Stimulated activated CD4-positive, alpha-beta T cell treated with anti-CD3 and anti-CD28 coated beads, Interleukin-4, amount 100 ng/mL, for 1 hour (primary cell): ENCODE data around the gene USP35.
A peak's percentile ranks its signal among the peaks of the same experiment; 100 is the strongest.

Experiments used
- DNase-seq: peaks from one replicate; pipeline ENCODE4 v3.0.0-alpha.2; 2020

Gene USP35, protein sequence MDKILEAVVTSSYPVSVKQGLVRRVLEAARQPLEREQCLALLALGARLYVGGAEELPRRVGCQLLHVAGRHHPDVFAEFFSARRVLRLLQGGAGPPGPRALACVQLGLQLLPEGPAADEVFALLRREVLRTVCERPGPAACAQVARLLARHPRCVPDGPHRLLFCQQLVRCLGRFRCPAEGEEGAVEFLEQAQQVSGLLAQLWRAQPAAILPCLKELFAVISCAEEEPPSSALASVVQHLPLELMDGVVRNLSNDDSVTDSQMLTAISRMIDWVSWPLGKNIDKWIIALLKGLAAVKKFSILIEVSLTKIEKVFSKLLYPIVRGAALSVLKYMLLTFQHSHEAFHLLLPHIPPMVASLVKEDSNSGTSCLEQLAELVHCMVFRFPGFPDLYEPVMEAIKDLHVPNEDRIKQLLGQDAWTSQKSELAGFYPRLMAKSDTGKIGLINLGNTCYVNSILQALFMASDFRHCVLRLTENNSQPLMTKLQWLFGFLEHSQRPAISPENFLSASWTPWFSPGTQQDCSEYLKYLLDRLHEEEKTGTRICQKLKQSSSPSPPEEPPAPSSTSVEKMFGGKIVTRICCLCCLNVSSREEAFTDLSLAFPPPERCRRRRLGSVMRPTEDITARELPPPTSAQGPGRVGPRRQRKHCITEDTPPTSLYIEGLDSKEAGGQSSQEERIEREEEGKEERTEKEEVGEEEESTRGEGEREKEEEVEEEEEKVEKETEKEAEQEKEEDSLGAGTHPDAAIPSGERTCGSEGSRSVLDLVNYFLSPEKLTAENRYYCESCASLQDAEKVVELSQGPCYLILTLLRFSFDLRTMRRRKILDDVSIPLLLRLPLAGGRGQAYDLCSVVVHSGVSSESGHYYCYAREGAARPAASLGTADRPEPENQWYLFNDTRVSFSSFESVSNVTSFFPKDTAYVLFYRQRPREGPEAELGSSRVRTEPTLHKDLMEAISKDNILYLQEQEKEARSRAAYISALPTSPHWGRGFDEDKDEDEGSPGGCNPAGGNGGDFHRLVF

GRCh38 chr11:78188286-78189173 lies at the start of gene USP35, which contains the start of gene KCTD21:
USP35 (plus strand) TSS chr11:78188919; CDS start chr11:78196246, 7,327 bp downstream.
KCTD21 (minus strand) TSS chr11:78188626; CDS start chr11:78174554, 14,072 bp downstream.
- DNase-seq, result peak; percentile 92

DNA sequence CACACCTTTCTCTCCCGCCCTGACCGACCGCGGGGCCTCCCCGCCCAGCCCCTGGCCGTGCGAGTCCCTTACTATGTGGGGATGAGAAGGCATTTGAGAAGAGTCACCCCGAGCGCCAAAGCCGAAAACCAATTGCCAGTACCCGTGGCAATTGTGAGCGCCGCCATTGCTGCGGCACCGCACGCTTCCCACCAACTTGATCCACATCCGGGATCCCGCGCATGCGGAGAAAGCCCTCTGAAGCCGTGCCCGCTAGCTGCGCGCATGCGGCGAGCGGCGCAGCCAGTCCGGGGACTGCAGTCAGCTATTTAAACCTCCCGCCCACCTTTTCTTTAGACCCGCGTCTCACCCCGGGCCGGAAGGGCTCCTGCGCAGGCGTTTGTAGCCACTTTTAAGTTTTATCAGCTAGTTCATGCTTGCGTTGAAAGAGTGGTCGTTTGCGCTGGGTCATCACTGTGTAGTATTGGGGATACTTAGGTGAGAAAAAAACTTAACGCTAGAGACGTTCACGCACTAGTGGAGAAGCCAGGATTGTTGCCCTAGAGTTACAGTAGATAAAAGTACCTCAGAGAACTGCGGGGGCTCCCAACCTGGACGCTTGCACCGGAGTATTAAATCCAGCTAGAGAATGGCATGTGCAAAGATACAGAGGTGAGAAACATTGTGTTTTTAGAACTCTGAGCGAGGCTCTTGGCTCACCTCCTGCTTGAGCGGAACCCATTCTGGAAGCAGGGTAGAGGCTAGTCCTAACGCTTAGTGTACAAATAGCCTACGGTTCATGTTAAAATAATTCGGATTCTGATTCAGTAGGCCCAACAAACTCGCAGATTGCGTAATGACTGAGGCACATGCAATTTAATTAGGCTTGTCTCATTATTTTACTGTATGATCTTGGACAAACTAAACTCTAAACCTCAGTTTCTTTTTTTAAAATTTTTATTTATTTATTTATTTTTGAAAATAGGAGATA lies 49.0 kb upstream of the USP35 start, which contains the start of gene ALG8:
Gene ALG8, minus strand, starts transcription at position 205 of the 970 bp plus-strand sequence. Its CDS starts 38 bp downstream, at position 167.
- DNase-seq, result peak; percentile 98

DNA sequence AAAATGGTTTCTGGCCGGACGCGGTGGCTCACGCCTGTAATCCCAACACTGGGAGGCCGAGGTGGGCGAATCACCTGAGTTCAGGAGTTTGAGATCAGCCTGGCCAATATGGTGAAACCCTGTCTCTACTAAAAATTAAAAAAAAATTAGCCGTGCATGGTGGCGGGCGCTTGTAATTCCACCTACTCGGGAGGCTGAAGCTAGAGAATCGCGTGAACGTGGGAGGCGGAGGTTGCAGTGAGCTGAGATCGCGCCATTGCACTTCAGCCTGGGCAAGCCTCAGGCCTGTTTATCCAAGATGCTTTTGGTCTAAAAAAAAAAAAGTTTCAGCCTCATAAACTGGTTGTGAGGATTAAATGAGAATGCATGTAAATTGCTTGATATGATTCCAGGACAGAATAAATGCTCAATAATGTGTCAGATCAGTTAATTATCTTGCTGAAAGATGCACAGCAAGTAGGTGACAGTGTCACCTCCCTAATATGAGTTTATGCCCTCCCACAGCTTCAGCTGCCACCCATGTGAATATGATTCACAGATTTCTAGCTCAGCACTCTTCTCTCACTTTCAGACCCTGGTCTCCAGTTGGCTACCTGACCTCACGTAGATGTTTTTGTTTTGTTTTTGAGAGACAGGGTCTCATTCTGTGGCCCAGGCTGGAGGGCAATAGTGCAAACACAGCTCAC lies 48.2 kb upstream of the USP35 start:
- DNase-seq, result no peak

DNA sequence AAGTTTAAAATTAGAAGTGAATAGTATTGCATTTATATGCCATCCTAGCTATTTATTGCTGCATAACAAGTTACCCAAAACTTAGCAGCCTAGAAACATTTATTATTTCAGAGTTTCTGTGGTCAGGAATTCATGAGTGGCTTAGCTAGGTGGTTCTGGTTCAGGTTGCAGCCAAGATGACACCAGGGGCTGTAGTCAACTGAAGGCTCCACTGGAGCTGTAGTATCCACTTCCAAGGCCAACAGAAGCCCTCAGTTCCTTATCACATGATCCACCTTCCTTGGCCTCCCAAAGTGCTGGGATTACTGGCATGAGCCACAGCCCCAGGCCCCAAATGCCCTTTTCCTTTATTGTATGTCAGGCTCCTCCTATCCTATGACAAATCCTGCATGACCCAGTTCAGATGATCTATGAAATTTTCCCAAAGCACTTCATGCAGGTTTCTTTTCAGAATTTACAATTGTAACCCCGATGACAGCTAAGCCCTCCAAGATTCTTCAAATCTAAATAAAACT lies 43.2 kb upstream of the USP35 start:
- DNase-seq, result no peak

DNA sequence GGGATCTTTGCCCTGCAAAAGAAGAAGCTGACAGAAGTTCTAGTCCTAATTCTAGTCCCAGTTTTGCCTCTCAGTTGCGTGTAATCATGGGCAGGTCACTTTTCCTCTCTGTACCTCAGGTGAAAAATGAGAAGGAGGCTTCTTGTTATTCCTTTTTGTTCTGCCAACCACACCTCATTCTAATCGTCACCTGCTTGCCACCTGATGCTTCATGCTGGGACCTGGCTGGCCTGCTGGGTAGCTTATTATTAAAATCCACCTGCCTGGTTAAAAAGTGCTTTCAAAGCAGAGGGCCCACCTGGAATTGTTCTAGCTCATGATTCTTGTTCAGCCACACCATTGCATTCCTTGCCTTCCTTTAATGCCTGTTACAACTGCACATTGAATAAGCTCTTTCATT lies 40.9 kb upstream of the USP35 start:
- DNase-seq, result no peak

DNA sequence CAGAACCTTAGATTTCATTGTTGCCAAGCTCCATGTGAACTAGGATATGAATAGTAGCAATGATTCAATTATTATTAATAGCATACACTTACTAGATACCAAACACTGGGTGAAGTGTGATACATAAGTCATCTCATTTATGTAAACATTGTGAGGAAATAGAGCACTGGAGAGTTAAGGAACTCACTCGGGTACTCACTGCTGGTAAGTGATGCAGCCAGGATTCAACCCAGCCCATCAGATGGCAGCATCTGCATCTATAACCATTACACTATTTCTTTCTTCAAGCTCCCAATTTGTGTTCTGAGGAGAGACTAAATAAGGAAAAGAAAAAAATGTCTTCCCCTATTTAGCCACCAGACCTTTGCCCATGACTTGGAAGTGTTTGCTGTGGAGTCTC lies 39.1 kb upstream of the USP35 start:
- no peak for DNase-seq

- DNase-seq, result no peak
Observed at GRCh38 chr11:78150346-78150745, 38.4 kb upstream of the USP35 start.

- no peak for DNase-seq
Observed at GRCh38 chr11:78150754-78151153, 38.0 kb upstream of the USP35 start.

- DNase-seq, result no peak
Observed at GRCh38 chr11:78151804-78152203, 36.9 kb upstream of the USP35 start.

DNA sequence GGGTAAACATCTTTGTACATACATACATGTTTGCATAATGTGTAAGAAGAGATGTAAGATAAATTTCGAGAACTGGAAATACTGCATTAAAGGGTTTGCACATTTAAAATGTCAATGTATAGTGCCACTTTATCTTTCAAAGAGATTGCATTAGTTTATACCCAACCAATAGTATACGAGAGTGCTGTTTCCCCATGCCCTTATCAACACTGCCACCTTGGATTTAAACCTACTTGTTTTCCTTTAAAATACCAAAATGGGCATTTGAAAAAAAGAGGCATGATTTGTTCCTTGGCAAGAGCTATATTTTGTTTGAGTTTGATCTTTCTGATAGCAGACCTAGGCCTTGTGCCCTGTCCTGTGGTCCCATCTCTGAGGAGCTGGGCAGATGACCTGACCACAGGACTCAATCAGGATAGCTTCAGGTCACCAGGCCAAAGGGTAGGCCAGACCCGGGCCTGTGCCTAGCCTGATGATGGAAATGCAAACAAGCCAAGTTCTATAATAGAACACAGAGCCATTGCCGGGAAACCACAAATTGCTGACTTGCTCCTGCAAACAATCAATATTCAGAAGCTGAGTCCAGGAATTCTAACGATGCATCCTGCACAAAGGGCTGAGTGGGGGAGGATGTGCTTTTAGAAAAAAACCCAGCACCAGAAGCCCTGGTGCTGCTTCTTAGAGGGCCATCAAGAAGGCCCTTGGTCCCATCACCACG lies 32.4 kb upstream of the USP35 start:
- no peak for DNase-seq

DNA sequence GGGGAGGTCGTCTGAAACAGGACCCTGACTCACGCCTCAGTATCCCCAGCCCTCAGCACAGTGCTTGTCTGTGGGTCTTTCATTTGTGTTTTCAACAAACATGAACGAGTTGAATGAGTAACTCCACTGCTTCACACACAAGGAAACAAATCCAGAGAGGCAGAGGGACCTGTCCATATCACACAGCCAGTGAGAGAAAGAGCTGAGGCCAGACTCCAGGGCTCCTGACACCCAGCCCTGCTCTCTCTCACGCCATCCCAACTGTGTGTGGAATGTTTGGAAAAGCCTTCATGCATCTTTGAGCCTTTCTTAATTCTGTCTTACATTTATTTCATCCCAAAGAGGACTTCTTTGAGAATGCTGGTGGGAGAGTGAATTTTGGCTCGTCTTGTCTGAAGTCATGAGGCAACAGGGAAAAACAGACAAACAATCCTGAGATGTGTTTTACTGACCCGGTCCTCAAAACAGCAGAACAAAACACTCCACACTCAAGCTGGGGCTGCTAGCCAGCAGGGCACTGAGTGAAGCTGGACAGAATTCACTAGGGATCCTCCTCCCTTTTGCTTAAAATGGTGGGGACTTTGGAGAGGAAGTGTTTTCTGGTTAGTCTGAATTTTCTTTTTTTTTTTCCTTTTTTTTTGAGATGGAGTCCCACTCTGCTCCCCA lies 29.6 kb upstream of the USP35 start:
- no peak for DNase-seq

DNA sequence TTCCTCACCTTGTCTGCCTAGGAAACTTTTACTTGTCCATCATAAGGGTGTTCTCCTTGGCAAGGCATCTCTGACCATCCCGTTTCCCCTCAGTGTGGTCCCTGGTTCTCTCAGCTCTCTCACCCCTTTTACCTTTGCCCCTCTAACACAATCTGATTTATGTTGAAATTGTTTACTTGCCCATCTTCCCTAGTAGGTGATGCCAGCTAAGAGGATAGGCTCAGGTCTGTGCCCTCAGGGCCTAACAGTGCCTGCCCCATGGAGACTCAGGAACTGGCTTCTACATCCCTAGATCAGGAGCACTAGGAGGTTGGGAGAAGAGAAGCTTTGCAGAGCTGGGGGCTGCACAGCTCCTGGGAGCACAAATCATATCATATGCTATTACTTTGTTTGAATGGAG lies 28.2 kb upstream of the USP35 start:
- DNase-seq, result no peak

GRCh38 chr11:78161346-78161745 lies 27.4 kb upstream of the USP35 start:
- DNase-seq, result no peak

DNA sequence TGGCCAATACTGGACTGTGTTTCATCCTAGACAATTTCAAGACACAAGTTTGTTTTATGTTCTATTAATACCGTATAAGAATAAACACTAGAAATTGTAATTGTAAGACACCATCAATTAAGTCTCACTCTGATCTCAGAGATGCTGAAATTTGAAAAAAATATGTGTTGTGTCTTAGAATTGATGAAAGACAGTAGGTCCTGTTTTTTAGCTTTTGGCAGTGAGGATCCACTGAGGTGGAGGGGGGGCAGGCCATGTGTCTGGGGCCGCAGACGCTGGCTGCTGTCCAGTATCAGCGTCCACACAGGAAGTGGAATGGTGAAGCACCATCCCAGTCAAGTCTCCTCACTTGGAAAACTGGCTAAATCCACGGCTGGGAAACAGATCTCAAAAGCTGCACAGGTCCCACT lies 26.8 kb upstream of the USP35 start:
- DNase-seq, result no peak

GRCh38 chr11:78163828-78164227 lies 24.9 kb upstream of the USP35 start:
- no peak for DNase-seq

- DNase-seq, result no peak
Observed at GRCh38 chr11:78164471-78164870, 24.2 kb upstream of the USP35 start.

- DNase-seq, result no peak
Observed at GRCh38 chr11:78166855-78167469, 21.8 kb upstream of the USP35 start.
